Iris pigment epithelial cell (primary cell): ENCODE results near the gene DAAM1.

ENCODE experiments used
- DNase-seq: peaks from one replicate; pipeline ENCODE4 v3.0.0-alpha.2; 2011; ENCODE audit warnings: low read depth

Gene DAAM1

GRCh38 chr14:59188461-59189090 lies at the start of gene DAAM1:
Gene DAAM1, plus strand, starts transcription at chr14:59188667. Its CDS starts 74,811 bp downstream, at chr14:59263478.
- DNase-seq, result peak; percentile 99

- DNase-seq, result no peak
These were observed 49.1 kb upstream of the DAAM1 start for GRCh38 chr14:59139324-59139723.

- no peak for DNase-seq
These were observed 48.2 kb upstream of the DAAM1 start for GRCh38 chr14:59140106-59140843.

- DNase-seq, result no peak
These were observed 42.0 kb upstream of the DAAM1 start for GRCh38 chr14:59146484-59146883.

- no peak for DNase-seq
These were observed 41.5 kb upstream of the DAAM1 start for GRCh38 chr14:59147007-59147406.

GRCh38 chr14:59148334-59148900 lies 40.0 kb upstream of the DAAM1 start:
- no peak for DNase-seq

GRCh38 chr14:59150990-59151389 lies 37.5 kb upstream of the DAAM1 start:
- DNase-seq, result no peak

- peak; percentile 8 for DNase-seq
These were observed 34.1 kb upstream of the DAAM1 start for GRCh38 chr14:59154373-59154772.

GRCh38 chr14:59155886-59156285 lies 32.6 kb upstream of the DAAM1 start:
- no peak for DNase-seq

GRCh38 chr14:59159169-59159568 lies 29.3 kb upstream of the DAAM1 start:
- DNase-seq, result peak; percentile 62

- no peak for DNase-seq
These were observed 28.0 kb upstream of the DAAM1 start for GRCh38 chr14:59160506-59160905.

- peak; percentile 83 for DNase-seq
These were observed 26.8 kb upstream of the DAAM1 start for GRCh38 chr14:59161561-59162175.

- DNase-seq, result no peak
These were observed 22.2 kb upstream of the DAAM1 start for GRCh38 chr14:59166258-59166657.

- DNase-seq, result no peak
These were observed 13.1 kb upstream of the DAAM1 start for GRCh38 chr14:59175404-59175803.

GRCh38 chr14:59176765-59177164 lies 11.7 kb upstream of the DAAM1 start:
- DNase-seq, result no peak

- DNase-seq, result no peak
These were observed 11.2 kb upstream of the DAAM1 start for GRCh38 chr14:59177262-59177661.

GRCh38 chr14:59181791-59182190 lies 6.7 kb upstream of the DAAM1 start:
- DNase-seq, result no peak

- no peak for DNase-seq
These were observed 5.8 kb upstream of the DAAM1 start for GRCh38 chr14:59182641-59183040.

- no peak for DNase-seq
These were observed 5.3 kb upstream of the DAAM1 start for GRCh38 chr14:59183150-59183549.

GRCh38 chr14:59184396-59184795 lies 4.1 kb upstream of the DAAM1 start:
- no peak for DNase-seq

- DNase-seq, result no peak
These were observed 2.8 kb upstream of the DAAM1 start for GRCh38 chr14:59185676-59186075.

GRCh38 chr14:59186306-59186705 lies 2.2 kb upstream of the DAAM1 start:
- DNase-seq, result no peak

- no peak for DNase-seq
These were observed 1.3 kb upstream of the DAAM1 start for GRCh38 chr14:59187118-59187517.
